ENCODE measurements around the gene KHNYN. TPM values are rescaled to one million over a fixed set of nuclear protein-coding genes. Genes with fewer than 3 reads are reported as not detected.
"Not testable (repeated sequence)": the region's sequence is repeated elsewhere in the genome, so short reads cannot be mapped to it uniquely, and the experiment has no call there.

KHNYN gene
- total RNA-seq, 1 experiment from 2014 or later, result 18.4 TPM

DNA sequence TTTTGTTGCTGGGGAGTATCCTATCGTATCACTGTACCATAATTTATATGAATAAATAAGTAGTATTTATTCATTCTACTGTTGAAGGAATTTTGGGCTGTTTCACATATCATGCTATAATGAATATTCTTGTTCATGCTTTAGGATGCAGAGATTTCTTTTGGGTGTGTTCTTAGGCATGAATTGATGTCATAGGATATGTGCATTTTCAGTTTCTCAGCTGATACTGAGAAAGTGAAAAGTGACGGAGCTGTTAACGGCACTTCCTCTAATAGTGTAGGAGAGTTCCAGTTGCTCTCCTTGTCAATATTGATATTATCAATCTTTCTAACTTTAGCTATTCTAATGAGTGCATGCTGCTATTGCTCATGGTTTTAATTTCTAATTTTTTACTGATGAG is 36.1 kb downstream of the KHNYN start:
- no peak for DNase-seq (ENCODE audit: low read depth)

- not testable (repeated sequence) for DNase-seq (ENCODE audit: low read depth)
These were observed 40.7 kb downstream of the KHNYN start for GRCh38 chr14:24470450-24470849.

DNA sequence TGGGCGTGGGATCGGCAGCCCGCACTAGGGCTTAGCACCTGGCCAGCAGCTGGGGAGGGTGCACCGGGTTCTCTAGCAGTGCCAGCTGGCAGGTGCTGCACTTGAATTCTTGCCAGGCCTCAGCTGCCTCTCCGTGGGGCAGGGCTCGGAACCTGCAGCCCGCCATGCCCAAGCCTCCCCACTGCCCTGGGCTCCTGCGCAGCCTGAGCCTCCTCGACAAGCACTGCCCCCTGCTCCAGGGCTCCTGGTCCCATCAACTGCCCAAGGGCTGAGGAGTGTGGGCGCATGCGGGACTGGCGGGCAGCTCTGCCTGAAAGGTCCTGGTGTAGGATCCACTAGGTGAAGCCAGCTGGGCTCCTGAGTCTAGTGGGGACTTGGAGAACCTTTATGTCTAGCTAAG is 43.5 kb downstream of the KHNYN start:
- DNase-seq (ENCODE audit: low read depth), result no peak

DNA sequence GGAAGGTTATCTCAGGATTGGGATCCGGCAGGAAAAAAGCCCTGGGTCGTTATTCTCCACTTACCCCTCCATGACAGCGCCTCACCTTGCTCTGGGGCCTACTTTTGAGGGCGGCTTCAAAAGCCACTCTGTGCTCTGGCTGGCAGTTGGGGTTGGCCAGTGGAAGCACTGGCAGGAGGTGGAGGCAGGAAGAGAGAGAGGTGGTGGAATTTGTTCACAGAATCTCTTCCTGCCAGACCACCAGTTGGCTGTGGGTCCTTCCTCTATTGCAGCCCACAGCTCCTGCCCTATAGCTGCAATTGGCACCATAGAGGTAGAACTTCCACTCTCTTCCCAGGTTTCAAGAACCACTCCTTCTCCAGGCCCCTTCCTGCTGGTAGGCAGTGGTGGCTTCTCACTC is 45.5 kb downstream of the KHNYN start:
- DNase-seq (ENCODE audit: low read depth), result no peak

DNA sequence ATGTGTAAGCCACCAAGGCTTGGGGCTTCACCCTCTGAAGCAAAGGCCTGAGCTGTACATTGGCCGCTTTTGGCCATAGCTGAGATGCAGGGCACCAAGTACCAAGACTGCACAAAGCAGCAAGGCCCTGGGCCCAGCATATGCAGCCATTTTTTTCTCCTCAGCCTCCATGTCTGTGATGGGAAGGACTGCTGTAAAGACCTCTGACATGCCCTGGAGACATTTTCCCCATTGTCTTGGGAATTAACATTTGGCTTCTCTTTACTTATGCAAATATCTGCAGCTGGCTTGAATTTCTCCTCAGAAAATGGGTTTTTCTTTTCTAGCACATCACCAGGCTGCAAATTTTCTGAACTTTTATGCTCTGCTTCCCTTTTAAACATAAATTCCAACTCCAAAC is 50.2 kb downstream of the KHNYN start:
- DNase-seq (ENCODE audit: low read depth), result not testable (repeated sequence)

GRCh38 chr14:24481622-24482324 is 52.0 kb downstream of the KHNYN start:
- peak; percentile 17 for DNase-seq (ENCODE audit: low read depth)

DNA sequence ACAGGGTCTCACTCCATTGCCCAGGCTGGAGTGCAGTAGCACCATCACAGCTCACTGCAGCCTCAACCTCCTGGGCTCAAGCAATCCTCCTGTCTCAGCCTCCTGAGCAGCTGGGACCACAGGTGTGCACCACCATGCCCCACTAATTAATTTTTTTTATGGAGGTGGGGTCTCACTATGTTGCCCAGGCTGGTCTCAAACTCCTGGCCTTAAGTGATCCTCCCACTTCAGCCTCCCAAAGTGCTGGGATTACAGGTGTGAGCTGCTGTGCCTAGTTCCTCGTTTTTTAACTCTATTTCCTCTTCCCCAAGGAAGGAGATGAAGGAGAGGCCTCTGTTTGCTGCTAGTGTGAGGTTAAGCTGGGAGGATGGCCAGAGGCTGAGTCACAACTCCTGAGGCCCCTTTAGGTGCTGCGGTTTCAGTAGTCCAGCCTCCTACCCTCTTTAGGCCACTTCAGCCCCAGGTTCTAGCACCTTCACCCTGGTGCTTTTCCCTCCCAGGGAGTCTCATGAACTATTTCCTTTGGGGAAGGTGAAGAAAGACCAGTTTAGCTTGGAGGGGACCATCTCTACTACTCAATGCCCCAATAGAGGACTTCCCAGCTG is 53.0 kb downstream of the KHNYN start:
- peak; percentile 87 for DNase-seq (ENCODE audit: low read depth)

DNA sequence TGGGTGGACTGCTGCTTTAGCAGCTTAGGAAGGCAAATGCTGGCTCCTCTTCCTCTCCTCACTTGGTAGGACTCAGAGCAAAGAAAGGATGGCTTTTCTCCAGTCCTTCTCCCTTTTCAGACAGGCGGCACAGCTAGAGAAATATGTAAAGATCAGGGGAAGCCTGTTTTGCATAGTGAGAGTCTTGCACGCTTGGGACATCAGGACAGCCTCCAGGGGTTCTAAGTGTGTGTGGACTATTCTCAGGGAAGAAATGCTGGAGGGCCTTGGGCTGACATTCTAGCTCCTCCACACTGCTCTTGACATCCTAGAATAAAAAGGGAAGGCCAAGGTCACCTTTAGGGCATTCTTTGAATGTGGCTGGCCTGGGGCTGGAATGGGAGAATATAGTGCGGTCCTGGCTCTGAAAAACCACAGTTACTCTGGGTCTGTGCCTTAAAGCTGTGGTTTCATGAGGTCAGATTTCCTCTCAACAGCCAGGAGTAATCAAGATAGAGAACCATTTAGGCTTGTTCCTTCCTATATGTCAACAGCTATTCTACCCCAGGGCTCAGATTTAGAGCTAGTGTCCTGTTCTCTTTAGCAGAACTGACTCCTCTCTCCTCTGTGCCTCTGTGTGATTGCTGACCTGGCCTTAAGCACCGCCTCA is 54.0 kb downstream of the KHNYN start:
- peak; percentile 90 for DNase-seq (ENCODE audit: low read depth)

Other genes with a start within 250 kb of the KHNYN start
- 26.8 and 141 TPM in 2 replicates for gene IPO4, start 241.1 kb upstream of the KHNYN start, total RNA-seq (2014; rRNA removed; shearing (Covaris generic))
- 132 and 141 TPM in 2 replicates for gene TM9SF1, start 234.5 kb upstream of the KHNYN start, total RNA-seq (2014; rRNA removed; shearing (Covaris generic))
- gene TSSK4, start 224.3 kb upstream of the KHNYN start, total RNA-seq (2014; rRNA removed; shearing (Covaris generic)), result not detected in 2 replicates
- 36.5 and 44.8 TPM in 2 replicates for gene CHMP4A, start 216.5 kb upstream of the KHNYN start, total RNA-seq (2014; rRNA removed; shearing (Covaris generic))
- gene MDP1, start 213.9 kb upstream of the KHNYN start, total RNA-seq (2014; rRNA removed; shearing (Covaris generic)), result 16.9 and 23.4 TPM in 2 replicates
- 335 and 388 TPM in 2 replicates for gene NEDD8, start 197.6 kb upstream of the KHNYN start, total RNA-seq (2014; rRNA removed; shearing (Covaris generic))
- 85.6 and 114 TPM in 2 replicates for gene GMPR2, start 197.0 kb upstream of the KHNYN start, total RNA-seq (2014; rRNA removed; shearing (Covaris generic))
- 45.9 and 58.1 TPM in 2 replicates for gene TINF2, start 187.3 kb upstream of the KHNYN start, total RNA-seq (2014; rRNA removed; shearing (Covaris generic))
- gene TGM1, start 166.8 kb upstream of the KHNYN start, total RNA-seq (2014; rRNA removed; shearing (Covaris generic)), result 0.05 and 0.12 TPM in 2 replicates
- 15.4 and 17.7 TPM in 2 replicates for gene RABGGTA, start 158.4 kb upstream of the KHNYN start, total RNA-seq (2014; rRNA removed; shearing (Covaris generic))
- gene DHRS1, start 130.2 kb upstream of the KHNYN start, total RNA-seq (2014; rRNA removed; shearing (Covaris generic)), result 15.4 and 20.9 TPM in 2 replicates
- 8.9 and 14.0 TPM in 2 replicates for gene NOP9, start 130.1 kb upstream of the KHNYN start, total RNA-seq (2014; rRNA removed; shearing (Covaris generic))
- not detected in 2 replicates for gene CIDEB, start 122.0 kb upstream of the KHNYN start, total RNA-seq (2014; rRNA removed; shearing (Covaris generic))
- gene LTB4R2, start 119.8 kb upstream of the KHNYN start, total RNA-seq (2014; rRNA removed; shearing (Covaris generic)), result 0.64 and 1.2 TPM in 2 replicates
- gene LTB4R, start 118.5 kb upstream of the KHNYN start, total RNA-seq (2014; rRNA removed; shearing (Covaris generic)), result 0.98 and 1.9 TPM in 2 replicates
- not detected in 2 replicates for gene ADCY4, start 94.9 kb upstream of the KHNYN start, total RNA-seq (2014; rRNA removed; shearing (Covaris generic))
- not detected in 2 replicates for gene RIPK3, start 90.0 kb upstream of the KHNYN start, total RNA-seq (2014; rRNA removed; shearing (Covaris generic))
- gene NFATC4, start 61.8 kb upstream of the KHNYN start, total RNA-seq (2014; rRNA removed; shearing (Covaris generic)), result 0.37 and 0.44 TPM in 2 replicates
- not detected in 2 replicates for gene NYNRIN, start 31.0 kb upstream of the KHNYN start, total RNA-seq (2014; rRNA removed; shearing (Covaris generic))
- 0.15 and 1.2 TPM in 2 replicates for gene CBLN3, start 286 bp upstream of the KHNYN start, total RNA-seq (2014; rRNA removed; shearing (Covaris generic))
- 12.4 and 13.2 TPM in 2 replicates for gene SDR39U1, start 12.8 kb downstream of the KHNYN start, total RNA-seq (2014; rRNA removed; shearing (Covaris generic))
- gene CMA1, start 78.3 kb downstream of the KHNYN start, total RNA-seq (2014; rRNA removed; shearing (Covaris generic)), result not detected in 2 replicates
- gene CTSG, start 146.3 kb downstream of the KHNYN start, total RNA-seq (2014; rRNA removed; shearing (Covaris generic)), result not detected in 2 replicates
- not detected in 2 replicates for gene GZMH, start 179.7 kb downstream of the KHNYN start, total RNA-seq (2014; rRNA removed; shearing (Covaris generic))
- not detected in 2 replicates for gene GZMB, start 204.2 kb downstream of the KHNYN start, total RNA-seq (2014; rRNA removed; shearing (Covaris generic))

Data from M059J (cell line).